Measurements from ENCODE around the gene MPIG6B.

- TF ChIP-seq, protein P1, sequence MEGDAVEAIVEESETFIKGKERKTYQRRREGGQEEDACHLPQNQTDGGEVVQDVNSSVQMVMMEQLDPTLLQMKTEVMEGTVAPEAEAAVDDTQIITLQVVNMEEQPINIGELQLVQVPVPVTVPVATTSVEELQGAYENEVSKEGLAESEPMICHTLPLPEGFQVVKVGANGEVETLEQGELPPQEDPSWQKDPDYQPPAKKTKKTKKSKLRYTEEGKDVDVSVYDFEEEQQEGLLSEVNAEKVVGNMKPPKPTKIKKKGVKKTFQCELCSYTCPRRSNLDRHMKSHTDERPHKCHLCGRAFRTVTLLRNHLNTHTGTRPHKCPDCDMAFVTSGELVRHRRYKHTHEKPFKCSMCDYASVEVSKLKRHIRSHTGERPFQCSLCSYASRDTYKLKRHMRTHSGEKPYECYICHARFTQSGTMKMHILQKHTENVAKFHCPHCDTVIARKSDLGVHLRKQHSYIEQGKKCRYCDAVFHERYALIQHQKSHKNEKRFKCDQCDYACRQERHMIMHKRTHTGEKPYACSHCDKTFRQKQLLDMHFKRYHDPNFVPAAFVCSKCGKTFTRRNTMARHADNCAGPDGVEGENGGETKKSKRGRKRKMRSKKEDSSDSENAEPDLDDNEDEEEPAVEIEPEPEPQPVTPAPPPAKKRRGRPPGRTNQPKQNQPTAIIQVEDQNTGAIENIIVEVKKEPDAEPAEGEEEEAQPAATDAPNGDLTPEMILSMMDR (IDR thresholded peaks at IDR 0.05; ENCODE audit: low read depth, low read length), result no peak
- no peak for TF ChIP-seq POLR2A (IDR thresholded peaks at IDR 0.05; ENCODE audit: extremely low read depth, insufficient read length)
Measured at GRCh38 chr6:31697555-31697954, 25.6 kb upstream of the MPIG6B start.

Data from NB4 (cell line).